Fibroblast of lung (primary cell): ENCODE measurements around the gene TBC1D14. TPM values are rescaled to one million over a fixed set of nuclear protein-coding genes. Genes with fewer than 3 reads are reported as not detected.

Experiments used
- DNase-seq, 2 donors: peaks; one replicate each; pipeline versions ENCODE4 v3.0.0 to v3.0.0-alpha.2; 2010; ENCODE audit warnings: low read depth in 2 of 2
- H2AFZ ChIP-seq: 2 replicates; pipeline ENCODE4 v1.5.1; 2012; ENCODE audit warnings: low read length, control low read depth, inconsistent platforms
- H3K27ac ChIP-seq: 2 replicates; pipeline ENCODE4 v1.5.1; 2011; ENCODE audit warnings: low read length, control low read depth; ENCODE audit not compliant: insufficient read depth
- H3K27me3 ChIP-seq: 2 replicates; pipeline ENCODE4 v1.5.1; 2011; ENCODE audit warnings: mild to moderate bottlenecking, low read length; ENCODE audit not compliant: control insufficient read depth, insufficient read depth
- H3K36me3 ChIP-seq: 2 replicates; pipeline ENCODE4 v1.5.1; 2011; ENCODE audit warnings: low read length; ENCODE audit not compliant: control insufficient read depth, insufficient read depth
- H3K4me1 ChIP-seq: 2 replicates; pipeline ENCODE4 v1.5.1; 2011; ENCODE audit warnings: low read length; ENCODE audit not compliant: control insufficient read depth, insufficient read depth; ENCODE audit errors: extremely low read depth
- H3K4me2 ChIP-seq: 2 replicates; pipeline ENCODE4 v1.5.1; 2011; ENCODE audit warnings: low read length, control low read depth; ENCODE audit not compliant: insufficient read depth; ENCODE audit errors: extremely low read depth
- H3K4me3 ChIP-seq, 4 experiments: fragments of 200-600 bp in 1 of 4; sonication (generic) in 1 of 4; replicated peaks in 1 of 4; 2 replicates each; pipeline ENCODE4 v1.5.1; 2011 to 2016; ENCODE audit warnings: low read length in 4 of 4, low read depth in 3 of 4, mild to moderate bottlenecking in 3 of 4, control low read depth in 2 of 4, inconsistent platforms in 1 of 4, mixed read lengths in 1 of 4; ENCODE audit not compliant: insufficient read depth in 1 of 4; ENCODE audit errors: control extremely low read depth in 1 of 4
- H3K79me2 ChIP-seq: 2 replicates; pipeline ENCODE4 v1.5.1; 2012; ENCODE audit warnings: mild to moderate bottlenecking, low read length, inconsistent platforms; ENCODE audit not compliant: control insufficient read depth, insufficient read depth
- H3K9ac ChIP-seq: 2 replicates; pipeline ENCODE4 v1.5.1; 2011; ENCODE audit warnings: mild to moderate bottlenecking, low read length, control low read depth; ENCODE audit not compliant: insufficient read depth
- H3K9me3 ChIP-seq: 2 replicates; pipeline ENCODE4 v1.5.1; 2012; ENCODE audit warnings: low read depth, low read length; ENCODE audit not compliant: control insufficient read depth, insufficient read depth
- H4K20me1 ChIP-seq: 2 replicates; pipeline ENCODE4 v1.5.1; 2011; ENCODE audit warnings: low read length; ENCODE audit not compliant: control insufficient read depth, insufficient read depth; ENCODE audit errors: extremely low read depth
- EZH2 ChIP-seq: IDR thresholded peaks from 2 replicates; pipeline ENCODE4 v1.5.1; 2012; ENCODE audit warnings: low read length, control low read depth, mild to moderate bottlenecking; ENCODE audit errors: missing control alignments
- polyA plus RNA-seq, 2 donors: library from polyadenylated mRNA; depleted of rRNA in 1 of 2; stranded (reverse) in 1 of 2; unstranded in 1 of 2; fragments of >200 nt; gene quantifications; 2 replicates each; pipeline ENCODE4 v1.2.1, GENCODE V29; 2011 to 2012; ENCODE audit warnings: missing spikeins in 1 of 2
- total RNA-seq: library from RNA; depleted of rRNA; stranded (reverse); fragments of >200 nt; gene quantifications from 2 replicates; pipeline ENCODE4 v1.2.1, GENCODE V29; 2014
- TF ChIP-seq, protein P1 (sequence below), 2 donors: IDR thresholded peaks in 1 of 2; conservative IDR thresholded peaks in 1 of 2; 1 replicate in 1 of 2; 2 replicates in 1 of 2; pipeline ENCODE4 v1.5.1; 2011 to 2012; ENCODE audit warnings: low read length in 2 of 2, control low read depth in 1 of 2, inconsistent platforms in 1 of 2, low read depth in 1 of 2, mild to moderate bottlenecking in 1 of 2

TBC1D14 gene
- total and polyA plus RNA-seq, 2 donors (not counting 1 experiment from before 2014, with no cell fraction given), result 26.9 to 37.7 TPM

DNA sequence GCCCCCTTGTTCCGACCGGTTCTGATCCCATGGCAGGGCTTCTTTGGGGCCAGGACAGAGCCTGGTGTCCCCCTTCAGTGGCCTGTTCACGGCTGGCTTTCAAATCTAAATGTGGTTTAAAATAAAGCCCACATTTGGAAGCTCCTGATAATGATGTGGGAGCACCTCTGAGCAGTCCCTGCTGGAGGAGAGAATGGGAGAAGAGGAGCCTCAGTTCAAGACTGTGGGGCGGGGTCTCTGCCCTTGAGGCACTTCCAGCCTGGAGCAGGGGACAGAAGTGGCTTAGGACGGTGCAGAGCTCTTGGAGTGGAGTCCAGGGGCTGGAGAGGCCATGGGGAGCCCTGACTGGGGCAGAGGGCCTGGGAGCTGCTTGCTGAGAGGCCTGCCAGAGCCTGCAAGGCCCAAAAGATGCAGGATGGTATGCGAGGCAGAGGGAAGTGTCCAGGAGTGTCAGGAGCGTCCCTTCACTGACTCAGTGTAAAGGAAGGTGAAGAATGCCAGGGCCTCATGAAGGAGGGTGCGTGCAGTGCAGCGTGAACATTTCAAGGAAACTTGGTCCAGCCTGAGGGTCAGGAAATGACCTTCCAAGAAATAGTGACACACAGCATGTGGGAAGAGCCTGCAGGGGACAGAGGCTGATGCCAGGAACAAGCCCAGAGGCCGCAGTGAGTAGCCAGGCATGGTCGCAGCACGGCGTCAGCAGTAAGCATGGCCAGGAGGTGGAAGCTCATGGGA, 112.5 kb downstream of the TBC1D14 start:
- Histone ChIP-seq H2AFZ (no peak overlapping the region), H3K9me3 (no peaks in the 10 kb centered on the region), H3K4me2 (no peak overlapping the region), H3K36me3 (peaks cover 7% of the 10 kb centered on the region), H3K27me3 (no peaks in the 10 kb centered on the region), H4K20me1 (no peaks in the 10 kb centered on the region), H3K79me2 (no peaks in the 10 kb centered on the region), H3K4me3 (no peak overlapping the region), H3K9ac (no peak overlapping the region), H3K4me1 (peaks cover 7% of the 10 kb centered on the region), H3K27ac (peak overlapping the region; percentile 72)
- peak; percentile 52 to 89 for DNase-seq
- no peak for TF ChIP-seq EZH2
- TF ChIP-seq, protein P1, sequence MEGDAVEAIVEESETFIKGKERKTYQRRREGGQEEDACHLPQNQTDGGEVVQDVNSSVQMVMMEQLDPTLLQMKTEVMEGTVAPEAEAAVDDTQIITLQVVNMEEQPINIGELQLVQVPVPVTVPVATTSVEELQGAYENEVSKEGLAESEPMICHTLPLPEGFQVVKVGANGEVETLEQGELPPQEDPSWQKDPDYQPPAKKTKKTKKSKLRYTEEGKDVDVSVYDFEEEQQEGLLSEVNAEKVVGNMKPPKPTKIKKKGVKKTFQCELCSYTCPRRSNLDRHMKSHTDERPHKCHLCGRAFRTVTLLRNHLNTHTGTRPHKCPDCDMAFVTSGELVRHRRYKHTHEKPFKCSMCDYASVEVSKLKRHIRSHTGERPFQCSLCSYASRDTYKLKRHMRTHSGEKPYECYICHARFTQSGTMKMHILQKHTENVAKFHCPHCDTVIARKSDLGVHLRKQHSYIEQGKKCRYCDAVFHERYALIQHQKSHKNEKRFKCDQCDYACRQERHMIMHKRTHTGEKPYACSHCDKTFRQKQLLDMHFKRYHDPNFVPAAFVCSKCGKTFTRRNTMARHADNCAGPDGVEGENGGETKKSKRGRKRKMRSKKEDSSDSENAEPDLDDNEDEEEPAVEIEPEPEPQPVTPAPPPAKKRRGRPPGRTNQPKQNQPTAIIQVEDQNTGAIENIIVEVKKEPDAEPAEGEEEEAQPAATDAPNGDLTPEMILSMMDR (conservative IDR thresholded peaks at IDR 0.05 in 1 of 2, IDR thresholded peaks at IDR 0.05 in 1 of 2; ENCODE audit: low read depth in 1 of 2, low read length in 2 of 2), result no peak

DNA sequence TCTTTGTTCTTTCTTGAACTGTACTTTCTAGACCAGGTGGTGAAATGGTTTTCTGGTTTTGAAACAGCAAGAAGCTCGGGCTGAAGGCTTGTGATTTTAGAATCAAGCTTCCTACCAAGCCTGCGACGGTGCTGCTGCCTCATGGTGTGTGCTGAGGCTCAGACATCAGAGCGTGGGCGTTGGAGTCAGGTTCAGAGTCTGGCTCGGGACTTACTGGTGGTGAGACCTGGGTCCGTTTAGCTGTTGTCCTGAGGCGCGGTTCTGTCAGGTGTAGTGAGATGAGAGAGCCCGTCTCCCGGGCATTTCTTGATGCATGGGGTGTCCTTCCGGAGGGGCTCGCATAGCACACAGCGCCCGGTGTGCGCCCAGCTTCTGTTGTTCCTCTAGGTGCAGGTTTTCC, 113.9 kb downstream of the TBC1D14 start:
- no peaks in the 10 kb centered on the region for H3K27me3 ChIP-seq
- H3K9ac ChIP-seq, result no peak overlapping the region
- no peak for DNase-seq
- no peaks in the 10 kb centered on the region for H3K79me2 ChIP-seq
- H3K4me1 ChIP-seq, result peaks cover 7% of the 10 kb centered on the region
- no peak overlapping the region for H3K4me2 ChIP-seq
- TF ChIP-seq EZH2, result no peak
- TF ChIP-seq, protein P1 (conservative IDR thresholded peaks at IDR 0.05 in 1 of 2, IDR thresholded peaks at IDR 0.05 in 1 of 2; ENCODE audit: low read depth in 1 of 2, low read length in 2 of 2), result no peak
- peaks cover 5% of the 10 kb centered on the region for H3K36me3 ChIP-seq
- H3K4me3 ChIP-seq, result no peak overlapping the region
- no peaks in the 10 kb centered on the region for H3K9me3 ChIP-seq
- no peak overlapping the region for H2AFZ ChIP-seq
- H3K27ac ChIP-seq, result no peak overlapping the region
- no peaks in the 10 kb centered on the region for H4K20me1 ChIP-seq

DNA sequence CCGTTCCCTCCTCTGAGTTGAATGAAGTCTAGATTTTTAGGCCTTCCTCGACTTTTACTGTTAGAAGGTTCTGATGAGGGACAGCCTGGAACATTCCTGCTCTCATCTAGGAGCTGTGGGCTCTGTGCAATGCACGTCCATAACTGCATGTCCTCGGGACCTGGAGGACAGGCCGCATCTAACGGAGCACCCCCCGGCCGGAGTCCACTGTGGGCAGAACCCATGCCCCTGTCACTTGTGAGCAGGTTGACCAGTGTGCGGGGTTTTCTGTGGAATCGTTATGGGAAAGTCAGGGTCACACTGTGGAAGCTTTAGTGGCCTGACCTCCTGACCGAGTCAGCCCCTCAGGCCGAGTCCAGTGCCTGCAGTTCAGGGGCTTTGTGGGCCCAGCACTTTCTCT, 114.3 kb downstream of the TBC1D14 start:
- no peak for DNase-seq
- TF ChIP-seq EZH2, result no peak
- TF ChIP-seq, protein P1 (conservative IDR thresholded peaks at IDR 0.05 in 1 of 2, IDR thresholded peaks at IDR 0.05 in 1 of 2; ENCODE audit: low read depth in 1 of 2, low read length in 2 of 2), result no peak

More for the DNA sequence above, 114.3 kb downstream of the TBC1D14 start:
- H3K9ac ChIP-seq, result no peak overlapping the region
- no peak overlapping the region for H3K4me3 ChIP-seq
- H3K79me2 ChIP-seq, result no peaks in the 10 kb centered on the region
- no peak overlapping the region for H3K4me2 ChIP-seq
- no peak overlapping the region for H3K27ac ChIP-seq
- H3K9me3 ChIP-seq, result no peaks in the 10 kb centered on the region
- H4K20me1 ChIP-seq, result no peaks in the 10 kb centered on the region
- no peaks in the 10 kb centered on the region for H3K27me3 ChIP-seq
- H3K36me3 ChIP-seq, result peaks cover 4% of the 10 kb centered on the region
- H2AFZ ChIP-seq, result no peak overlapping the region
- peaks cover 7% of the 10 kb centered on the region for H3K4me1 ChIP-seq
